Breast epithelium (tissue), 4 donors: ENCODE results near the gene SFXN5. TPM values are rescaled to one million over a fixed set of nuclear protein-coding genes. Genes with fewer than 3 reads are reported as not detected.

Source experiments
- DNase-seq, 2 donors: peaks; one replicate each; pipeline ENCODE4 v3.0.0-alpha.2; 2019; ENCODE audit warnings: low spot score in 2 of 2
- H3K27ac ChIP-seq, 2 donors: fragments of 200-600 bp; sonication (generic) in 1 of 2; one replicate each; pipeline ENCODE4 v1.5.1; 2016 to 2019; ENCODE audit warnings: mild to moderate bottlenecking in 1 of 2
- H3K27me3 ChIP-seq, 2 donors: fragments of 200-600 bp; sonication (generic) in 1 of 2; one replicate each; pipeline versions ENCODE4 v1.5.1 to v1.6.0; 2017 to 2019; ENCODE audit warnings: control low read depth in 1 of 2, mild to moderate bottlenecking in 1 of 2
- H3K36me3 ChIP-seq: fragments of 200-600 bp; one replicate; pipeline ENCODE4 v1.5.1; 2019
- H3K4me1 ChIP-seq, 2 donors: fragments of 200-600 bp; sonication (generic); one replicate each; pipeline ENCODE4 v1.5.1; 2016 to 2019; ENCODE audit warnings: control low read depth in 1 of 2
- H3K4me3 ChIP-seq, 3 donors: fragments of 200-600 bp; sonication (generic); 1 replicate in 2 of 3; 2 replicates in 1 of 3; pipeline ENCODE4 v1.5.1; 2016 to 2019; ENCODE audit warnings: mild to moderate bottlenecking in 3 of 3, moderate library complexity in 2 of 3
- H3K9me3 ChIP-seq, 2 donors: fragments of 200-600 bp; sonication (generic) in 1 of 2; one replicate each; pipeline ENCODE4 v1.5.1; 2016 to 2019; ENCODE audit warnings: control low read depth in 1 of 2
- CTCF ChIP-seq, 3 donors: fragments of 450-650 bp; IDR thresholded peaks; one replicate each; pipeline ENCODE4 v1.5.1; 2016 to 2017; ENCODE audit warnings: antibody characterized with exemption in 3 of 3, mild to moderate bottlenecking in 3 of 3, moderate library complexity in 3 of 3
- POLR2A ChIP-seq: fragments of 450-650 bp; IDR thresholded peaks from one replicate; pipeline ENCODE4 v1.6.1; 2016; ENCODE audit warnings: antibody characterized with exemption, mild to moderate bottlenecking, moderate library complexity
- POLR2AphosphoS5 ChIP-seq, 3 donors: sonication (generic); formaldehyde crosslinking; IDR thresholded peaks; one replicate each; pipeline ENCODE4 v1.6.1; 2017; ENCODE audit warnings: antibody characterized with exemption in 3 of 3
- intact Hi-C: fragments of 100-400 bp; cut with DNase I; formaldehyde crosslinking; loops from one replicate; pipeline ENCODE4 v1.15.1; 2023; ENCODE audit warnings: low total_unique reads
- total RNA-seq, 3 donors: library from RNA; depleted of rRNA; stranded (reverse); fragments of >200 nt; gene quantifications; one replicate each; pipeline ENCODE4 v1.1.0, GENCODE V29; 2016

The SFXN5 gene
- total RNA-seq, 3 donors from 2014 or later: 6.7 to 19.6 (median 12.8) TPM

GRCh38 chr2:73104933-73105332 is 33.4 kb upstream of the SFXN5 start:
- intact Hi-C loops: no loop called here
- no peak for TF ChIP-seq CTCF (IDR thresholded peaks at IDR 0.05)
- no peak for TF ChIP-seq POLR2AphosphoS5 (IDR thresholded peaks at IDR 0.05)
- no peak for TF ChIP-seq POLR2A
- Histone ChIP-seq H3K36me3 (no peaks in the 10 kb centered on the region), H3K27me3 (no peaks in the 10 kb centered on the region), H3K27ac (no peak overlapping the region), H3K4me1 (peaks cover 0 to 9% of the 10 kb centered on the region in 2 donors), H3K9me3 (no peaks in the 10 kb centered on the region), H3K4me3 (no peak overlapping the region)
- DNase-seq: no peak

DNA sequence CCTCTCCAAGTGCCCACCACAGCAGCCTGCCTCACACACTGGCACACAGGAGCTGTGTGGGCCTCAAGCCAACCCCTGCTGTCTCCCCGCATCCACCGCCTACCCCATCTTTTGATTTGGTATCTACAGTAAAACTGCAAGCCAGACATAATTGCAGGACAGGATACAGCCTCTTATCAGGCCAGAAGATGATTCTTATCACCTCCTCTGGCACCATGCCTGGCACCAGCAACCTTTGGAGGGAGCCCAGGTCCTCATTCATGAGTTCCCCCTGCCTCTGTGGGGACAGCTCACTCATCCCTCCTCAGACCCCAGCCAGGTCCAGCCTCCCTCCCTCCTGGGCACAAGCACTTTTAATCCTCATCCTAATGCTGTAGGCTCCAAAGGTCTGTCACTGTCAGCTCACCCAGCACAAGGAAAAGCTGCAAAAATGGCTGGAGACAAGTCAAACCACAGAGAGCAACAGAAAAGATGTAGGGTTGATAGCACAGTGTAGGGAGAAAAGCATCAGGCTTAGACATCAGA is 31.6 kb upstream of the SFXN5 start:
- H3K4me1 ChIP-seq: peaks cover 0 to 9% of the 10 kb centered on the region in 2 donors
- no peak for DNase-seq
- intact Hi-C loops: no loop called here

DNA sequence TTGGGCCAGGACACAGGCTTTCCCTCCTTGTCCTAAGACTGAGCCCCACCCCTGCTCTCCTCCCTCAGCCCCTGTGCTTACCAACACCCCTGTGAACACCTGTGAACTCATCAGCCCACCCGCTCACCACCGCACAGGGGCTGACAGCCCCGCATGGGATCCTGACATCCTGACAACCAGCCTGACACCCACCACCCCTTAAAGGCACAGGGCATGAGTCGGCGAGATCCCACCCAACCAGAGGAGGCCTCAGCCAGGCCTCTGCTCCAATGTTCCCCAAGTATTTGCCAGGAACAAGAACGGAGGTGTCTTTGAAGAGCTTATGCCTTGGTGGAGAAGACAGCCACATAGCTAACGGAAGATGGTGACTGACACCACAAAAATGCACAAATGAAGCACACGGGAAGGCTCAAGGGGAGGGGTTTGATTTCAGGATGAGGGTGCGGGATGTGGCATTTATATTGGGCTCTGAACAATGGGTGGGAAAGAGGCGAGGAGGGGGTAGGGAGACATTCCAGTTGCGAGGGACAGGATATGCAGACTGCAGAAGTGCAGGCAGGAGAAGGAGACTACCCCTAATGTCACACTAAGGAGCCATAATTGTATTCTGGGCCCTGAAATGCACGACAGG is 30.2 kb upstream of the SFXN5 start:
- no peaks in the 10 kb centered on the region for H3K4me1 ChIP-seq
- TF ChIP-seq CTCF (IDR thresholded peaks at IDR 0.05) (no peak), POLR2A (no peak), POLR2AphosphoS5 (IDR thresholded peaks at IDR 0.05) (no peak)
- DNase-seq: no peak
- no peak overlapping the region for H3K4me3 ChIP-seq
- no peak overlapping the region for H3K27ac ChIP-seq
- no peaks in the 10 kb centered on the region for H3K36me3 ChIP-seq
- H3K27me3 ChIP-seq: no peaks in the 10 kb centered on the region
- intact Hi-C loops: no loop called here
- no peaks in the 10 kb centered on the region for H3K9me3 ChIP-seq

More for the DNA sequence above, 31.6 kb upstream of the SFXN5 start:
- Histone ChIP-seq H3K27me3 (no peaks in the 10 kb centered on the region), H3K9me3 (no peaks in the 10 kb centered on the region), H3K27ac (no peak overlapping the region), H3K4me3 (no peak overlapping the region), H3K36me3 (no peaks in the 10 kb centered on the region)
- TF ChIP-seq POLR2AphosphoS5 (IDR thresholded peaks at IDR 0.05) (no peak), CTCF (IDR thresholded peaks at IDR 0.05) (no peak), POLR2A (no peak)

DNA sequence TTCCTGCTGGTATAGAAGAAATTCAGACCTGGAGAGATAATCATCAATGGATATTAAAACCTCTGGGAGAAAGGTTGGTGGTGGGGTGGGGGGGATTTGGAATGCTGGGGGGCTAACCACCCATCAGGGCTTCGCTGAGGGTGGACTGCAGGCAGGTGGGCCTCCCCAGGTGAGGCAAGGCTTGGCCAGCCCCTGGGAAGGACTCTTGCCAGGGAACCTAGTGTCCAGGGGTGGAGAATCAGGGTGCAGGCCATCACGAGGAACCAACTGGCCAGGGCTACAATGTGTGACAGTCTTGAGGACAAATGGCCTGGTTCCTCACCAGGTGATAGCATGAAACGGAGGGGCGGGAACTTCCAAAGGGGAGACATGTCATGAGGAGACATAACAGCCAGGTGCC is 29.4 kb upstream of the SFXN5 start:
- Histone ChIP-seq H3K36me3 (no peaks in the 10 kb centered on the region), H3K27ac (no peak overlapping the region), H3K4me3 (no peak overlapping the region), H3K27me3 (no peaks in the 10 kb centered on the region), H3K4me1 (no peaks in the 10 kb centered on the region), H3K9me3 (no peaks in the 10 kb centered on the region)
- intact Hi-C loops: no loop called here
- TF ChIP-seq POLR2AphosphoS5 (IDR thresholded peaks at IDR 0.05): no peak
- no peak for TF ChIP-seq POLR2A
- no peak for TF ChIP-seq CTCF (IDR thresholded peaks at IDR 0.05)
- DNase-seq: no peak

DNA sequence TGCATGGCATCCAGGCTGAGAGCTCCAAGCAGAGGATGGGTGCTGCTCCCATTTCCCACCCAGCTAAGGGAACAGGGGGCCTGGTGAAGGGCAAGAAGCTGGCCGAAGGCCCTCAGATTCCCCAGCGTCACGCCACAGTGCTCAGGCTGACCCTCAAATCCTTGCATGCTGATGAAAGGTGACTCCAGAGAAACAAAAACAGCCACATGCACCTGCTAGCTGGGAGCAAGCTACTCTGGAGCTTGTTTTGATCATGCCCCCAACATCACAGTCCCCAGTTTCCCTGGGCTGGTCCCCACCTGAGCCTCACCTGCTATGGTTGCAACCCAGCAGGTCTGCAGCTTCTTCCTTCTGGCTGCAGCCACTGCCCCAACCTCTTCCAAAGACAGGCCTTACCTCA is 28.0 kb upstream of the SFXN5 start:
- no peak overlapping the region for H3K4me3 ChIP-seq
- DNase-seq: no peak
- TF ChIP-seq POLR2A (no peak), POLR2AphosphoS5 (IDR thresholded peaks at IDR 0.05) (no peak), CTCF (IDR thresholded peaks at IDR 0.05) (no peak)
- intact Hi-C loops: no loop called here
- no peak overlapping the region for H3K27ac ChIP-seq
- no peaks in the 10 kb centered on the region for H3K36me3 ChIP-seq
- H3K27me3 ChIP-seq: no peaks in the 10 kb centered on the region
- no peaks in the 10 kb centered on the region for H3K4me1 ChIP-seq
- H3K9me3 ChIP-seq: no peaks in the 10 kb centered on the region
